Bronchial epithelial cell (primary cell): Measurements from ENCODE around the gene CHMP2B. TPM values are rescaled to one million over a fixed set of nuclear protein-coding genes. Genes with fewer than 3 reads are reported as not detected.
A peak's percentile ranks its signal among the peaks of the same experiment; 100 is the strongest.

Experiments
- DNase-seq: peaks from one replicate; pipeline ENCODE4 v3.0.0-alpha.2; 2010; ENCODE audit warnings: low read depth
- FAIRE-seq: peaks from 2 replicates; lab custom pipeline; 2011; peaks lifted over from hg19 to GRCh38; lab: Jason Lieb, UNC
- H3K27me3 ChIP-seq: 2 replicates; pipeline ENCODE4 v1.5.1; 2011; ENCODE audit warnings: low read length; ENCODE audit not compliant: control insufficient read depth, insufficient read depth
- H3K36me3 ChIP-seq: 2 replicates; pipeline ENCODE4 v1.5.1; 2011; ENCODE audit warnings: low read length; ENCODE audit not compliant: control insufficient read depth, insufficient read depth
- H3K4me3 ChIP-seq: 2 replicates; pipeline ENCODE4 v1.5.1; 2011; ENCODE audit warnings: mild to moderate bottlenecking, low read depth, low read length, control low read depth
- CTCF ChIP-seq: IDR thresholded peaks from 2 replicates; pipeline ENCODE4 v1.5.1; 2011; ENCODE audit warnings: mild to moderate bottlenecking, moderate library complexity, low read length, control low read depth, inconsistent platforms; ENCODE audit not compliant: insufficient read depth, severe bottlenecking
- total RNA-seq: library from RNA; depleted of rRNA; stranded (reverse); fragments of >200 nt; gene quantifications from 2 replicates; pipeline ENCODE4 v1.2.1, GENCODE V29; 2014

Gene CHMP2B
- total RNA-seq, 1 donor from 2014 or later, result 27.4 TPM

- TF ChIP-seq CTCF, result no peak
- no peak overlapping the region for H3K4me3 ChIP-seq
- FAIRE-seq (no peak), DNase-seq (peak; percentile 58)
- H3K27me3 ChIP-seq, result no peaks in the 10 kb centered on the region
- peaks cover 3% of the 10 kb centered on the region for H3K36me3 ChIP-seq
These were observed 21.7 kb downstream of the CHMP2B start for GRCh38 chr3:87248831-87249230.

GRCh38 chr3:87250009-87250408 lies 22.9 kb downstream of the CHMP2B start:
- TF ChIP-seq CTCF, result no peak
- FAIRE-seq (no peak), DNase-seq (no peak)
- Histone ChIP-seq H3K27me3 (no peaks in the 10 kb centered on the region), H3K36me3 (peaks cover 3% of the 10 kb centered on the region), H3K4me3 (no peak overlapping the region)

GRCh38 chr3:87260270-87260669 lies 33.2 kb downstream of the CHMP2B start:
- Histone ChIP-seq H3K4me3 (no peak overlapping the region), H3K27me3 (no peaks in the 10 kb centered on the region), H3K36me3 (no peaks in the 10 kb centered on the region)
- DNase-seq, result peak; percentile 65
- no peak for FAIRE-seq
- TF ChIP-seq CTCF, result peak; percentile 52

GRCh38 chr3:87261925-87262324 lies 34.8 kb downstream of the CHMP2B start:
- Histone ChIP-seq H3K36me3 (no peaks in the 10 kb centered on the region), H3K4me3 (no peak overlapping the region), H3K27me3 (no peaks in the 10 kb centered on the region)
- DNase-seq, result no peak
- no peak for TF ChIP-seq CTCF
- no peak for FAIRE-seq

- DNase-seq, result no peak
- no peaks in the 10 kb centered on the region for H3K36me3 ChIP-seq
- H3K27me3 ChIP-seq, result no peaks in the 10 kb centered on the region
- FAIRE-seq, result no peak
- TF ChIP-seq CTCF, result no peak
- H3K4me3 ChIP-seq, result no peak overlapping the region
These were observed 41.0 kb downstream of the CHMP2B start for GRCh38 chr3:87267953-87268645.
